ENCODE data around the gene PLCB3.

DNA sequence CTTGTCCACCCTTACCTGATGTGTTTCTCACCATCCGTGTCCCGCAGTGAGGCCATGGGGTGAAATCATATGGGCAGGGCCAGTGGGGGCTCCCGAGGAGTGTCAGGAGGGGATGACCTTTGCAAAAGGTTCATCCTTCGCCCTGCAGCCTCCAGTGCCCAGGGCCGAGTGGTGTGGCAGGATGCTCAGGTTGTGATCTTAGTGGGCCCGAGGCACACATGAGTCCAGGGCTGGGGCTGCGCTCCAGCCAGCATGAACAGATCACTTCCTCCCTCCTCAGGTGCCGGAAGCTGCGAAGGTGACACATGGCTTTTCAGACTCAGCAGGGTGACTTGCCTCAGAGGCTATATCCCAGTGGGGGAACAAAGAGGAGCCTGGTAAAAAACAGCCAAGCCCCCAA is 13.3 kb upstream of the PLCB3 start:
- no peak for TF ChIP-seq CTCF (IDR thresholded peaks at IDR 0.05)
- TF ChIP-seq POLR2A (IDR thresholded peaks at IDR 0.05) = no peak
